ENCODE data around the gene TAF4B.
"Not testable (repeated sequence)": the region's sequence is repeated elsewhere in the genome, so short reads cannot be mapped to it uniquely, and the experiment has no call there.

Gene TAF4B

GRCh38 chr18:26432651-26433424 is 206.6 kb downstream of the TAF4B start:
- DNase-seq: no peak

- no peak for DNase-seq
These were observed 208.6 kb downstream of the TAF4B start for GRCh38 chr18:26434887-26435286.

DNA sequence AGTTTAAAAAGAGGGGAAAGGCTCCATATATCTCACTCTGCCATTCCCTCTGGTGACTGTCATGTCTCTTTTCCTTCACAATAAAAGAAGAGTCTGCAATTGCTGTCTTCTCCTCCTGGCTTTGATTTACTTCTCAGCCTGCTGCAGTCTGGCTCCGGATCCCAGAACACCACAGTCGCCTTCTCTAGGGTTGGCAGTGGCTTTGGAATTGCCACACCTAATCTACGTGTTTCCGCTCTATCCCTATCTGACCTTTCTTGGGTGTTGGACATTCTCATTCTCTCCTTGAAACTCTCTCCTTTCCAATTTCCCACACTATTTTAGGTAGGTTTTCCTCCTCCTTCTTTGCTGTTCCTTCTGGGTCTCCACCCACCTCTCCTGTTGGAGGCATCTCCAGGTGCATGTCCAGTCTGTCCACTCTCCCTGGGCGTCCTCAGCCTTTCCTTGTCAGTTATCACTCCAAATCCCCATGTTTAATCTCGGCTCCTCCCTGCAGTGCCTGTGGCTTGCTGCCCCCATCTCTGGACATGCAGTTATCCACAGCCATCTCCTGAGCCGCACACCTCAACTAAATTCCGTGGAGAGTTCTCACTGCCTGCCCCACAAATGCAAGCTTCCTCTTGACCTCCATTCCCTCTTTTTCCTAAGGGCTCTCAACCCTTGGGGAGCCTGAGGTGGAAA is 209.3 kb downstream of the TAF4B start:
- DNase-seq: no peak

GRCh38 chr18:26436176-26437051 is 210.2 kb downstream of the TAF4B start:
- DNase-seq: peak; percentile 49

- not testable (repeated sequence) for DNase-seq
These were observed 211.4 kb downstream of the TAF4B start for GRCh38 chr18:26437634-26438033.

DNA sequence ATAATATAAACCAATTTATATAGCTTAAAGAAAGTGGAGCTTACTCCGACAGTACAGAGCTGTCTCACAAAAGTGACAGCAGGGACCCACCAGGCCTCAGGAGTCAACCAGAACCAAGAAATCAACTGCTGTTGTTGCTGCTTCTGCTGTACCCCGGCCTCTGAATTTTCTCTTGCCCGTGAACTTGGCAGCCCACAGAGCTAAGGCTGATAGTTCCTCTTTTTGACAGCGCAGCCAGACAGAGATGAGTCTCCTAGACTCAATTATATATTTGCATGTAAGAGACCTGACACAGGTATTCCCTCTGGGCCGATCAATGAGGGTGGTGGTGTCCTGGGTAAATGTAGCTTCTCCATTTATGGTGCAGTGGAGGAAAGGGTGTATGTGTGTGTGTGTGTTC is 212.7 kb downstream of the TAF4B start:
- DNase-seq: no peak

- DNase-seq: no peak
These were observed 213.3 kb downstream of the TAF4B start for GRCh38 chr18:26439537-26439936.

GRCh38 chr18:26440644-26441043 is 214.4 kb downstream of the TAF4B start:
- no peak for DNase-seq
